GM21423 (cell line): Measurements from ENCODE around the gene CELF2.

ENCODE experiments used
- ATAC-seq: cut with Tn5 transposase; IDR thresholded peaks from one replicate; pipeline ENCODE4 v1.9.1; 2021; ENCODE audit warnings: mild to moderate bottlenecking, moderate library complexity; ENCODE audit not compliant: unreplicated experiment

The CELF2 gene

GRCh38 chr10:11290156-11290890 is 272.7 kb downstream of the CELF2 start:
- ATAC-seq, result no peak

GRCh38 chr10:11292576-11293302 is 275.1 kb downstream of the CELF2 start:
- no peak for ATAC-seq

GRCh38 chr10:11293332-11293731 is 275.7 kb downstream of the CELF2 start:
- ATAC-seq, result no peak

GRCh38 chr10:11294831-11295450 is 277.3 kb downstream of the CELF2 start:
- ATAC-seq, result no peak

GRCh38 chr10:11295492-11295891 is 277.8 kb downstream of the CELF2 start:
- ATAC-seq, result no peak

GRCh38 chr10:11297136-11297535 is 279.5 kb downstream of the CELF2 start:
- ATAC-seq, result no peak

- ATAC-seq, result no peak
Observed at GRCh38 chr10:11298116-11298515, 280.4 kb downstream of the CELF2 start.

GRCh38 chr10:11299125-11299524 is 281.5 kb downstream of the CELF2 start:
- ATAC-seq, result no peak

GRCh38 chr10:11300026-11300425 is 282.4 kb downstream of the CELF2 start:
- ATAC-seq, result no peak

GRCh38 chr10:11300563-11300962 is 282.9 kb downstream of the CELF2 start:
- no peak for ATAC-seq

- ATAC-seq, result no peak
Observed at GRCh38 chr10:11301571-11302111, 284.0 kb downstream of the CELF2 start.

- no peak for ATAC-seq
Observed at GRCh38 chr10:11302181-11302580, 284.5 kb downstream of the CELF2 start.

- no peak for ATAC-seq
Observed at GRCh38 chr10:11303361-11304170, 285.9 kb downstream of the CELF2 start.

- no peak for ATAC-seq
Observed at GRCh38 chr10:11304906-11305585, 287.4 kb downstream of the CELF2 start.

- no peak for ATAC-seq
Observed at GRCh38 chr10:11305825-11306593, 288.3 kb downstream of the CELF2 start.

GRCh38 chr10:11307004-11307403 is 289.3 kb downstream of the CELF2 start:
- no peak for ATAC-seq

- no peak for ATAC-seq
Observed at GRCh38 chr10:11307937-11308336, 290.3 kb downstream of the CELF2 start.

- ATAC-seq, result no peak
Observed at GRCh38 chr10:11311027-11311426, 293.4 kb downstream of the CELF2 start.

GRCh38 chr10:11313463-11313862 is 295.8 kb downstream of the CELF2 start:
- ATAC-seq, result no peak
